Lower lobe of right lung (tissue), 2 donors: ENCODE measurements around the gene CMIP. TPM values are rescaled to one million over a fixed set of nuclear protein-coding genes. Genes with fewer than 3 reads are reported as not detected.

ENCODE experiments used
- ATAC-seq, 2 donors: fragments of 200-7000 bp; cut with Tn5 transposase; one replicate each; pipeline ENCODE4 v1.9.1; 2020 to 2022; ENCODE audit warnings: mild to moderate bottlenecking in 2 of 2, moderate library complexity in 2 of 2
- DNase-seq: peaks from one replicate; pipeline ENCODE4 v3.0.0-alpha.2; 2020
- H3K27ac ChIP-seq: fragments of 200-600 bp; one replicate; pipeline ENCODE4 v1.8.0; 2022
- H3K27me3 ChIP-seq: fragments of 200-600 bp; one replicate; pipeline ENCODE4 v1.8.0; 2022; ENCODE audit warnings: low read depth
- H3K36me3 ChIP-seq: fragments of 200-600 bp; one replicate; pipeline ENCODE4 v1.8.0; 2022; ENCODE audit warnings: mild to moderate bottlenecking
- H3K4me1 ChIP-seq: fragments of 200-600 bp; one replicate; pipeline ENCODE4 v1.8.0; 2022
- H3K4me3 ChIP-seq: fragments of 200-600 bp; one replicate; pipeline ENCODE4 v1.8.0; 2022; ENCODE audit warnings: mild to moderate bottlenecking
- H3K9me3 ChIP-seq: fragments of 200-600 bp; one replicate; pipeline ENCODE4 v1.8.0; 2022
- intact Hi-C: fragments of 100-400 bp; cut with DNase I; formaldehyde crosslinking; loops from one replicate; pipeline ENCODE4 v1.11.0; 2022
- total RNA-seq: library from RNA; stranded (reverse); fragmentation: NEBNext Ultra II Directional; extraction: Animal tissue kit (Norgen Biotek cat#: 25700); gene quantifications from one replicate; pipeline ENCODE4 v1.2.1, GENCODE V29; 2021
- TF ChIP-seq, protein P1 (sequence below): fragments of 200-600 bp; IDR thresholded peaks from one replicate; pipeline ENCODE4 v1.8.0; 2022; ENCODE audit warnings: antibody characterized with exemption, mild to moderate bottlenecking
- donor health status: DM: no; HTN: yes; CAD: no; lungs with severe emphysema.

The CMIP gene
- total RNA-seq, 1 donor from 2014 or later, result 77.4 TPM

DNA sequence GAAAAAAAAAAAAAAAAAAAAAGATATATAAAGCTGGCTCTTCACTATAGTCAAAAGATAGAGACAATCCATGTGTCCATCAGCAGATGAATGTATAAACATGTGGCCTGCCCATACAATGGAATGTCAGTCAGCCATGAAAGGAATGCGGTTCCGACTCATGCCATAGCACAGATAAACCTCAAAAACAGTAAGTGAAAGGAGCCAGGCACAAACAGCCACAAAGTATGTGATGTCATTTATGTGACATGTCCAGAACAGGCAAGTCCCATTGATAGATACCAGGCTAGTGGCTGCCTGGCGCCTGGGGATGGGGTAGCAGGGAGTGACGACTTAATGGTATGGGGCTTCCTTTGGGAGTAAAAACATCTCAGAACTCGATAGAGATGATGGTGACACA, 155.7 kb downstream of the CMIP start:
- no peaks in the 10 kb centered on the region for H3K27me3 ChIP-seq
- no peaks in the 10 kb centered on the region for H3K9me3 ChIP-seq
- peaks cover 9% of the 10 kb centered on the region for H3K4me1 ChIP-seq
- intact Hi-C loops, result no loop called here
- no peaks in the 10 kb centered on the region for H3K36me3 ChIP-seq
- ATAC-seq, result peak; percentile 35 to 68
- H3K4me3 ChIP-seq, result no peak overlapping the region
- TF ChIP-seq, protein P1, sequence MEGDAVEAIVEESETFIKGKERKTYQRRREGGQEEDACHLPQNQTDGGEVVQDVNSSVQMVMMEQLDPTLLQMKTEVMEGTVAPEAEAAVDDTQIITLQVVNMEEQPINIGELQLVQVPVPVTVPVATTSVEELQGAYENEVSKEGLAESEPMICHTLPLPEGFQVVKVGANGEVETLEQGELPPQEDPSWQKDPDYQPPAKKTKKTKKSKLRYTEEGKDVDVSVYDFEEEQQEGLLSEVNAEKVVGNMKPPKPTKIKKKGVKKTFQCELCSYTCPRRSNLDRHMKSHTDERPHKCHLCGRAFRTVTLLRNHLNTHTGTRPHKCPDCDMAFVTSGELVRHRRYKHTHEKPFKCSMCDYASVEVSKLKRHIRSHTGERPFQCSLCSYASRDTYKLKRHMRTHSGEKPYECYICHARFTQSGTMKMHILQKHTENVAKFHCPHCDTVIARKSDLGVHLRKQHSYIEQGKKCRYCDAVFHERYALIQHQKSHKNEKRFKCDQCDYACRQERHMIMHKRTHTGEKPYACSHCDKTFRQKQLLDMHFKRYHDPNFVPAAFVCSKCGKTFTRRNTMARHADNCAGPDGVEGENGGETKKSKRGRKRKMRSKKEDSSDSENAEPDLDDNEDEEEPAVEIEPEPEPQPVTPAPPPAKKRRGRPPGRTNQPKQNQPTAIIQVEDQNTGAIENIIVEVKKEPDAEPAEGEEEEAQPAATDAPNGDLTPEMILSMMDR, result no peak
- peak overlapping the region; percentile 11 for H3K27ac ChIP-seq
- DNase-seq, result no peak

DNA sequence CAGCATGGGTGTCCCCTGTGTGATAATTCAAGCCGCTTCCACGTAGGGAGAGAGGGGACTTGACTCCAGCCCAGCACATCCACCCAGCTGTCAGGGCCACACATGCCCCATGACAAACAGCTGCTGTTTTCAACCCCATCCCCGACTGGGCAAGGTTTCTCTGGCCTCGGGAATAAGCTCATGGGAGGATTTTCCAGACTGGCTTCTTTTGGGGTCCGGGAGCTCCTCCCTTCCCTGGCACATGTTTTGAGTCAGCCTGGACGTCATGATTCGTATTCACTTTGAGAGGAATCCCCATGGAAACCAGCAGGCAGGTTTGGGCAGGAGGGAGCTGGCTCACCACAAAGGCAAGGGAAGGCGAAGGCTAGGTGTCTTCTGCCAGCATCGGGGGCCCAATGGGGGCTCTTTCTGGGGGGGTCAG, 156.4 kb downstream of the CMIP start:
- Histone ChIP-seq H3K36me3 (no peaks in the 10 kb centered on the region), H3K27ac (peak overlapping the region; percentile 25), H3K4me1 (peaks cover 9% of the 10 kb centered on the region), H3K9me3 (no peaks in the 10 kb centered on the region), H3K27me3 (no peaks in the 10 kb centered on the region), H3K4me3 (no peak overlapping the region)
- no peak for DNase-seq
- no peak for ATAC-seq
- TF ChIP-seq, protein P1, result no peak
- intact Hi-C loops, result no loop called here

DNA sequence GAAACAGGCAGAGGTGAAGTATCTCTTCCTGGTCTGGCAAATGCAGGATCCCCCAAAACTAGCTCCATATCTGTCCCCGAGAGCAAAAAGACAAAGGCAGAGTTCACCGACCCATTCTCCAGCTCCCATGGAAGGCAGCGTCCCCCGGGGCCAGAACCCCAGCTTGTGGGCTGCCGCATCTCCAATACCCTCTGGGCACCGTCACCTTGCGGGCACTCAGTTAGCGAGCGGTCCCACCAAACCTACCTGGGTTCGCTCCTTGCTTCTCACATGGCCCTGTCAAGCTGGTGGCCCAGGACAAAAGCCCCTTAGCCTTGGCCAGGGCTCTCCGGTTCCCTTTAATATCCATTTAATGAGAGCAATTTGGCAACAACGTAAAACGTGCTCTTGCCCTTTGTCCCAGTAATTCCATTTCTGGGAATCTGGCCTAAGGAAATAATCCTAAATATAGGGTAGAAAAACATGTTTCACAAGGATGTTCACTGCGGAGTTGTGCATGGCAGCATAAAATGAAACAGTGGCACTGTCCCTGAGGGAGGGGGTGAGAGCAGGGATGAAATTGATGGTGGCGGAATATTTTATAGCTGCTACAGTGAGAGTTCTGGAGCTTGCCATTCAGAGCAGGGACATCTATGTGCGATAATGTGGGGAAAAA, 157.1 kb downstream of the CMIP start:
- Histone ChIP-seq H3K36me3 (no peaks in the 10 kb centered on the region), H3K9me3 (no peaks in the 10 kb centered on the region), H3K27ac (no peak overlapping the region), H3K4me3 (no peak overlapping the region), H3K27me3 (no peaks in the 10 kb centered on the region), H3K4me1 (peaks cover 9% of the 10 kb centered on the region)
- intact Hi-C loops, result no loop called here
- ATAC-seq (no peak), DNase-seq (no peak)
- TF ChIP-seq, protein P1, result no peak

DNA sequence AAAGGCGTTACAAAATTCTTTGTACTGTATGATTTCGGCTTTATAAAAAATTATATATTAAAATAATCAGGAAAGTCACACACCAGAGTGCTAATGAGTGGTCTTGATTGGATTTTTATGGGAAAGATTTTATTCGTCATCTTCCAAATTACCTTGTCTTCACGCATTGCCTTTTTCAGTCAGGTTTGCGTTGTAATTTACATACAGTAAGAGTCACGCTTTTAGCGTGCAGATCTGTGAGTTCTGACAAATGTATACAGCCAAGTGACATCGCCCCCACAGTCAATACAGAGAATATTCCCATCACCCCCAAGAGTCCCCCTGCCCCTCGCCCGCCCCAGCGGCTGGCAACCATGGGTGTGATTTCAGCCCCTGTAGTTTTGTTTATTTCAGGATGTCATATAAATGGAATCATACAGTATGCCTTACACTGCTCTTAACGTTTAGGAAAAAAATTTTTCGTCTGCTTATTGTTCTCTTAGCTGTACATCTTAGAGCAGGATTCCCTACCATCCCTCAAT, 157.7 kb downstream of the CMIP start:
- no peak for DNase-seq
- H3K9me3 ChIP-seq, result no peaks in the 10 kb centered on the region
- no peaks in the 10 kb centered on the region for H3K27me3 ChIP-seq
- intact Hi-C loops, result no loop called here
- H3K27ac ChIP-seq, result no peak overlapping the region
- ATAC-seq, result no peak
- H3K4me1 ChIP-seq, result peaks cover 9% of the 10 kb centered on the region
- peaks cover 2% of the 10 kb centered on the region for H3K36me3 ChIP-seq
- no peak overlapping the region for H3K4me3 ChIP-seq
- TF ChIP-seq, protein P1, result no peak

DNA sequence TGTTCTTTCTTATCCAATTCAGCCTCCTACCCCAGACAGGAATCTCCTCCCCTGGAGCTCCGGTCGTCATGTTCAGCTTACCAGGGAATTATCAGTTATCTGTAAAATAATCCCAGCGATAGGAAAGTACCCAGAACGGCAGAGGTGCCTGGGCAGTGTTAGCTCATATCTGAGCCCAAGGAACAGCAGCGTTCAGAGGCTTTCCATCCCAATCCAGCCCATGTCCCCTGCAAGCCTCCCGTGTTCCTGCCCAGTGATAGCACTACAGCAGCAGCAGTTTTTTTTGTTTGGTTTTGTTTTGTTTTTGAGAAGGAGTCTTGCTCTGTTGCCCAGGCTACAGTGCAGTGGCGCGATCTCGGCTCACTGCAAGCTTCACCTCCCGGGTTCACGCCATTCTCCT, 158.2 kb downstream of the CMIP start:
- TF ChIP-seq, protein P1, result no peak
- DNase-seq (no peak), ATAC-seq (no peak)
- no peak overlapping the region for H3K27ac ChIP-seq
- peaks cover 7% of the 10 kb centered on the region for H3K36me3 ChIP-seq
- H3K4me3 ChIP-seq, result no peak overlapping the region
- H3K27me3 ChIP-seq, result no peaks in the 10 kb centered on the region
- intact Hi-C loops, result no loop called here
- peaks cover 9% of the 10 kb centered on the region for H3K4me1 ChIP-seq
- no peaks in the 10 kb centered on the region for H3K9me3 ChIP-seq
